ENCODE results near the gene VAPA.

Gene VAPA

DNA sequence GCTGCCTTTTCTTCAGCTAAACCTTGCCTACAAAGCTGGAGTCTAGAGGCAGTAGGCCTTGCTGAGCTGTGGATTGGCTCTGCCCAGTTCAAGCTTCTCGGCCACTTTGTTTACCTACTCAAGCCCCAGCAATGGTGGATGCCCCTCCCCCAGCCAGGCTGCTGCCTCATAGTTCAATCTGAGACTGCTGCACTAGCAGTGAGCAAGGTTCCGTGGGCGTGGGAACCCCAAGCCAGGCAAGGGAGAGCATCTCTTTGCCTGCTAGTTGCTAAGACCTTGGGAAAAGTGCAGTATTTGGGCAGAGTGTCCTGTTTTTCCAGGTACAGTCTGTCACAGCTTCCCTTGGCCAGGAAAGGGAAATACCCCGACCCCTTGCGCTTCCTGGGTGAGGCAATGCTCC, 68.9 kb downstream of the VAPA start:
- DNase-seq (ENCODE audit: low read depth) = no peak
- no peak overlapping the region for H3K4me3 ChIP-seq (ENCODE audit: low read depth, low read length)
- TF ChIP-seq, protein P1, sequence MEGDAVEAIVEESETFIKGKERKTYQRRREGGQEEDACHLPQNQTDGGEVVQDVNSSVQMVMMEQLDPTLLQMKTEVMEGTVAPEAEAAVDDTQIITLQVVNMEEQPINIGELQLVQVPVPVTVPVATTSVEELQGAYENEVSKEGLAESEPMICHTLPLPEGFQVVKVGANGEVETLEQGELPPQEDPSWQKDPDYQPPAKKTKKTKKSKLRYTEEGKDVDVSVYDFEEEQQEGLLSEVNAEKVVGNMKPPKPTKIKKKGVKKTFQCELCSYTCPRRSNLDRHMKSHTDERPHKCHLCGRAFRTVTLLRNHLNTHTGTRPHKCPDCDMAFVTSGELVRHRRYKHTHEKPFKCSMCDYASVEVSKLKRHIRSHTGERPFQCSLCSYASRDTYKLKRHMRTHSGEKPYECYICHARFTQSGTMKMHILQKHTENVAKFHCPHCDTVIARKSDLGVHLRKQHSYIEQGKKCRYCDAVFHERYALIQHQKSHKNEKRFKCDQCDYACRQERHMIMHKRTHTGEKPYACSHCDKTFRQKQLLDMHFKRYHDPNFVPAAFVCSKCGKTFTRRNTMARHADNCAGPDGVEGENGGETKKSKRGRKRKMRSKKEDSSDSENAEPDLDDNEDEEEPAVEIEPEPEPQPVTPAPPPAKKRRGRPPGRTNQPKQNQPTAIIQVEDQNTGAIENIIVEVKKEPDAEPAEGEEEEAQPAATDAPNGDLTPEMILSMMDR (IDR thresholded peaks at IDR 0.05; ENCODE audit: low read depth, low read length, missing control alignments) = no peak
- in situ Hi-C loops (cut with HindIII; ENCODE audit: low sequenced_read_pairs) = no loop called here

DNA sequence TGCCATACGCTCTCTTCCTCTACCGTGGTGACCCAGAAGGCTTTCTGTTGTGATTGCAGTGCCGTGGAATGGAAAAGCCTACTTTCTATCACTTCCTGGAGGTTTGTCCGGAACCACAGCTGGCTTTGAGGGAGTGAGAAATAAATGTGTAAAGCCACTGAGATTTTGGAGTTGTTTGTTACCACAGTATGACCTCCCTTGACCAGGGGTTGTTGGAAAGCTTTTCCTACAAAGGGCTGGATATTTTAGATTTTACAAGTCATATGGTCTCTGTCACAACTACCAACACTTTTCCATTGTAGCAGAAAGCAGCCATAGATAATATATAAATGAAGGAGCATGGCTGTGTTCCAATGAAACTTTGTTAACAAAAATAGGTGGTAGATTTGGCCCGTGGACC, 70.3 kb downstream of the VAPA start:
- in situ Hi-C loops (cut with HindIII; ENCODE audit: low sequenced_read_pairs) = no loop called here

DNA sequence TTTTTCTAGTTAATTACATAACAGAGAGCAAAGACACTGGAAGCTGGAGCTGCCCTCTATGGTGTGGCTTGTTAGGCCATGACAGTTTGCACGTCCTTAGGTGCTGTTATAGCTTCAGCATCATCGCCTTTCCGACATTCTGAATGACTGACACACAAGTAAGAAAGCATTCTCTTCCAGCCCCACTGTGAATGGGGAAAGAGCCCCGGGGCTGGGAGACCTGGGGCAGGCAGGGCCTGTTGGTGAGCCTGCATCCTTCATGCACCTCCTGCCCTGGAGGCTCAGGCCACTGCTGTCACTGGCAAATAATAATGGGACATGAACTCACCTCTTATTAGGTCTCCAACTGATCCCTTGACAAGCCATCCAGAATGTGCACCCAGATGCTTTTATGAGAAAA, 71.8 kb downstream of the VAPA start:
- in situ Hi-C loops (cut with HindIII; ENCODE audit: low sequenced_read_pairs) = no loop called here
- DNase-seq (ENCODE audit: low read depth) = no peak
- H3K4me3 ChIP-seq (ENCODE audit: low read depth, low read length) = no peak overlapping the region
- TF ChIP-seq, protein P1 (IDR thresholded peaks at IDR 0.05; ENCODE audit: low read depth, low read length, missing control alignments) = no peak

More for the DNA sequence above, 70.3 kb downstream of the VAPA start:
- no peak for DNase-seq (ENCODE audit: low read depth)
- TF ChIP-seq, protein P1 (IDR thresholded peaks at IDR 0.05; ENCODE audit: low read depth, low read length, missing control alignments) = no peak
- no peak overlapping the region for H3K4me3 ChIP-seq (ENCODE audit: low read depth, low read length)

DNA sequence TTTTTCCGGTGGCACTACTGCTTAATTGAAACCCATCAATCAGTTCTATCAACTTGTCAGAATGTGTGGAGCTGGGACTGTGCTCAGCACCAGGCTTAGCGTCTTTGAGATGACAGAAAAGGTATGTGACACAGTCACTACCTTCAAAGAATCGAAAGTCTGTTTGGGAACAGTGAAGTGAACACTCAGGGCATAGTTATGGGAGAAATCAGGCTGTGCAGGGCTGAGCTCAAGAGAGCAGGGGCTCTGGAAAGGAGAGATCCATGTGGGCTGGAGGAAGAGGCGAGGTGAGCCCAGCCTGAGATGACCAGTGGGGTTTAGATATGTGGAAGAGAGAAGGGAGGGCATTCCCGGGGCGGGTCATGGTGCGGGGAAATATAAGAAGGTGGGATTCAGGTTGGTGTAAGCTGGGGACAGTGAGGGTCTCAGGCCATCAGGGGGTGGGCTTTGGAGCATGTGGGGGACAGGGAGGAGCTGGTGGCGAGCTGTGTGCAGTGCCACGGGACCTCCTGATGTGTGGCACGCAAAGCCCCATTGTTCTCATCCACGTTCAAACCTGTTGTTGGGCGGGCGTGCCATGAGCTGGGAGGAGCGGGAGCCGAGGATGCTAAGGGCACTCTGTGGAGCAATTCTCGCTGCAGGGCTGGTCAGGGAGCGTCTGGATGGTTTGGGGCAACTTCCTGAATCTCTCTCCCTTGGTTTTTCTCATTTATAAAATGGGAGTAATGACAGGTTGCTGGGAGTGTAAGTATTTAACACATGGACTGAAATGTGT, 72.5 kb downstream of the VAPA start:
- in situ Hi-C loops (cut with HindIII; ENCODE audit: low sequenced_read_pairs) = no loop called here
- no peak for DNase-seq (ENCODE audit: low read depth)
- no peak overlapping the region for H3K4me3 ChIP-seq (ENCODE audit: low read depth, low read length)
- TF ChIP-seq, protein P1 (IDR thresholded peaks at IDR 0.05; ENCODE audit: low read depth, low read length, missing control alignments) = no peak

DNA sequence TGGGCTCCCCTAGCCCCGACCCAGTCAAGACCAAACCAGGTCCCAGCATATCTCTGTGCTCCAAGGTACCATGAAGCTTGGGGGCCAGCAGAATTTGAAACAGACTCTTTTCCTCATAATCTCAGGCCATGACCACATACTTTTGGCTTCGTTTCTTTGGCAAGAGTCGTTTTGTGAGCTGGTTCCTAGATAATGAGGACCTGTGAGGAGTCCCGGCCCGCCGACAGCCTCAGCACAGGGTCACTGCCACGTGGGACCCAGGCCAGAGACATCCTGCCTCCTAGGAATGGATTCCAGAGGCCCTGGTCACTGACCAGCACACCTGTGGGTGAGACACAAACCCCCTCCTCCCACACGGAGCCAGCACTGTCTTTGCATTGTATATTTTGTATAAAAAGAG, 73.5 kb downstream of the VAPA start:
- no peak overlapping the region for H3K4me3 ChIP-seq (ENCODE audit: low read depth, low read length)
- in situ Hi-C loops (cut with HindIII; ENCODE audit: low sequenced_read_pairs) = no loop called here
- TF ChIP-seq, protein P1 (IDR thresholded peaks at IDR 0.05; ENCODE audit: low read depth, low read length, missing control alignments) = no peak
- DNase-seq (ENCODE audit: low read depth) = no peak

DNA sequence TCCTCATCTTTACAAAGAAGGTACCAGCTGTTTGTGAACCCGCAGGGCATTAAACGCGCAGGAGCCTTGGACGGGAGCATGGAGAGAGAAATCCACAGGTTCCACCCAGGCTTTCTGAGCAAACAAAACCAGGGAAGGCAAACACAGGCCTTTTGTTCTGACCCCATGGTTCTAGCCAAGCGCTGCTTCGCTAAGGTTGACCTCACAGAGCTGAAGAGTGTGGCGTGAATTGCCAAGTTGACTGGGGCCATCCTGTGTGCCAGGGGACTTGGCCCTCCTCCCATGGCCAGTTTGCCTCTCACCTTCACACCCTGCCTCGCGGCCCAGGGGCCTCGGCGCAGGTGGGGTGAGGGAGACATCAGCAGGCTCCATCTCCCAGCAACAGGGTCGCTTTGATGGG, 74.1 kb downstream of the VAPA start:
- TF ChIP-seq, protein P1 (IDR thresholded peaks at IDR 0.05; ENCODE audit: low read depth, low read length, missing control alignments) = no peak
- no peak overlapping the region for H3K4me3 ChIP-seq (ENCODE audit: low read depth, low read length)
- in situ Hi-C loops (cut with HindIII; ENCODE audit: low sequenced_read_pairs) = no loop called here
- DNase-seq (ENCODE audit: low read depth) = no peak

All from astrocyte of the cerebellum (primary cell).